SU-DHL-6 (cell line): Measurements from ENCODE around the gene PRMT9.

Experiments used
- CTCF ChIP-seq: fragments of 200-600 bp; sonication (generic); IDR thresholded peaks from one replicate; pipeline ENCODE4 v1.5.1; 2017; ENCODE audit warnings: antibody characterized with exemption, mild to moderate bottlenecking, low read length, moderate library complexity; ENCODE audit not compliant: insufficient read depth, poor library complexity, severe bottlenecking
- EZH2phosphoT487 ChIP-seq: fragments of 200-600 bp; sonication (generic), shearing (Covaris generic); conservative IDR thresholded peaks from 2 replicates; pipeline ENCODE4 v1.6.1; 2018; ENCODE audit warnings: mild to moderate bottlenecking, antibody characterized with exemption, low read length, moderate library complexity, mixed read lengths

GRCh38 chr4:147730333-147730732 lies 46.4 kb upstream of the PRMT9 start:
- no peak for TF ChIP-seq CTCF
- TF ChIP-seq EZH2phosphoT487, result no peak
